Astrocyte of the cerebellum (primary cell): Measurements from ENCODE around the gene SIRT1.

Source experiments
- DNase-seq: peaks from one replicate; pipeline ENCODE4 v3.0.0-alpha.2; 2011; ENCODE audit warnings: low read depth
- H3K4me3 ChIP-seq: 2 replicates; pipeline ENCODE4 v1.5.1; 2011; ENCODE audit warnings: mild to moderate bottlenecking, low read depth, low read length, moderate library complexity
- in situ Hi-C: cut with HindIII; loops from 2 replicates; pipeline ENCODE4 v1.10.0; 2017; ENCODE audit warnings: low sequenced_read_pairs
- TF ChIP-seq, protein P1 (sequence below): IDR thresholded peaks from 2 replicates; pipeline ENCODE4 v1.5.1; 2012; ENCODE audit warnings: low read length, low read depth, moderate library complexity, mild to moderate bottlenecking; ENCODE audit errors: missing control alignments

SIRT1 gene

GRCh38 chr10:67923551-67923950 lies 39.1 kb downstream of the SIRT1 start:
- in situ Hi-C loops, result no loop called here
- DNase-seq, result no peak
- TF ChIP-seq, protein P1, sequence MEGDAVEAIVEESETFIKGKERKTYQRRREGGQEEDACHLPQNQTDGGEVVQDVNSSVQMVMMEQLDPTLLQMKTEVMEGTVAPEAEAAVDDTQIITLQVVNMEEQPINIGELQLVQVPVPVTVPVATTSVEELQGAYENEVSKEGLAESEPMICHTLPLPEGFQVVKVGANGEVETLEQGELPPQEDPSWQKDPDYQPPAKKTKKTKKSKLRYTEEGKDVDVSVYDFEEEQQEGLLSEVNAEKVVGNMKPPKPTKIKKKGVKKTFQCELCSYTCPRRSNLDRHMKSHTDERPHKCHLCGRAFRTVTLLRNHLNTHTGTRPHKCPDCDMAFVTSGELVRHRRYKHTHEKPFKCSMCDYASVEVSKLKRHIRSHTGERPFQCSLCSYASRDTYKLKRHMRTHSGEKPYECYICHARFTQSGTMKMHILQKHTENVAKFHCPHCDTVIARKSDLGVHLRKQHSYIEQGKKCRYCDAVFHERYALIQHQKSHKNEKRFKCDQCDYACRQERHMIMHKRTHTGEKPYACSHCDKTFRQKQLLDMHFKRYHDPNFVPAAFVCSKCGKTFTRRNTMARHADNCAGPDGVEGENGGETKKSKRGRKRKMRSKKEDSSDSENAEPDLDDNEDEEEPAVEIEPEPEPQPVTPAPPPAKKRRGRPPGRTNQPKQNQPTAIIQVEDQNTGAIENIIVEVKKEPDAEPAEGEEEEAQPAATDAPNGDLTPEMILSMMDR, result no peak
- no peak overlapping the region for H3K4me3 ChIP-seq

GRCh38 chr10:67924136-67924535 lies 39.7 kb downstream of the SIRT1 start:
- TF ChIP-seq, protein P1, result no peak
- in situ Hi-C loops, result no loop called here
- DNase-seq, result no peak
- no peak overlapping the region for H3K4me3 ChIP-seq

DNA sequence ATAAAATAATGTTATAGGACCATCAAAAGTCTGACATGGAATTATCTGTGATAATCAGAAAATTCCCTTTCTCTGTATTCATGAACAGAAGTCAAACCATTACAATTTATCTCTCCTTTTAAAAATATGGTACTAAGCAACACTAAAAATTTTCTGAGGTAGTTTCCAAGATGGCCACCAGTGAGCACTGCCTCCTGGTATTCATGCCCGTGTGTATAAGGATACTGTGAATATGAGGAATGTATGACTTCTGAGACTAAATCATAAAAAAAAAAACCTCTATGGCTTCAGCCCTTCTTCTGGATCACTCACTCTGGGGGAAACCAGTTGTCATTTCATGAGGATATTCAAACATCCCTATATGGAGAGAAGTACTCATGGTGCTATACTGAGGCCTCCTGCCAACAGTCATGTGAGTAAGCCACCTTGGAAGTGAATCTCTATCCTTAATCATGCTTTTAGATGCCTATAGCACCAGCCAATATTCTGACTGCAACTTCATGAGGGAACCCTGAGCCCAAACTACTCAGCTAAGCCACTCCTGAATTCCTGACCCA lies 41.1 kb downstream of the SIRT1 start:
- TF ChIP-seq, protein P1, result no peak
- no peak for DNase-seq
- in situ Hi-C loops, result no loop called here

GRCh38 chr10:67926951-67927350 lies 42.5 kb downstream of the SIRT1 start:
- peak; percentile 19 for DNase-seq
- no peak overlapping the region for H3K4me3 ChIP-seq
- TF ChIP-seq, protein P1, result no peak
- in situ Hi-C loops, result no loop called here

More for the DNA sequence above, 41.1 kb downstream of the SIRT1 start:
- no peak overlapping the region for H3K4me3 ChIP-seq

GRCh38 chr10:67933199-67933598 lies 48.7 kb downstream of the SIRT1 start:
- no peak for DNase-seq
- in situ Hi-C loops, result no loop called here
- TF ChIP-seq, protein P1, result no peak
- no peak overlapping the region for H3K4me3 ChIP-seq

DNA sequence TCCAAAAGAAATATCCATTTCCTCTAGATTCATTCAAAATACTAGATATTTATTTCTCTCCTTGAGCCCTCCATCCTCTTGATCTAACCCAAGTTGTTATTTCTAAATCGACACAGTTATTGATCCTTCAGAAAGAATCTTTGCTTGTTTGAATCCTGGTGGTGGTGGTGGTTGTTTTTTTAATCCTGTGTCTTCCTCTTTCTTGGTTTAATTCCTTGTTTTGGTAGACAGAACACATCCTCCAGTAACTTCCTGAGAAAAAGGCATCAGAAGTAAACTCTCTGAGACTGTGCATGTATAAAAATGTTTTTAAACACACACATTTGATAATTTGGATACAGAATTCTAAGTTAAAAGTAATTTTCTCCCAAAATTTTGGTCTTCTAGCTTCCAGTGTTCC lies 49.9 kb downstream of the SIRT1 start:
- TF ChIP-seq, protein P1, result no peak
- in situ Hi-C loops, result no loop called here
- no peak for DNase-seq
- no peak overlapping the region for H3K4me3 ChIP-seq
